PC-3 (cell line): ENCODE results near the gene JAZF1.

Experiments
- CTCF ChIP-seq: fragments of 300-600 bp; sonication (generic); conservative IDR thresholded peaks from 2 replicates; pipeline ENCODE4 v1.5.1; 2017; ENCODE audit warnings: antibody characterized with exemption, low read depth, mild to moderate bottlenecking, low read length
- EZH2 ChIP-seq: fragments of 300-600 bp; sonication (generic); IDR thresholded peaks from one replicate; pipeline ENCODE4 v1.6.1; 2017; ENCODE audit warnings: antibody characterized with exemption, mild to moderate bottlenecking, low read length; ENCODE audit not compliant: unreplicated experiment
- EZH2phosphoT487 ChIP-seq: fragments of 300-600 bp; sonication (generic); IDR thresholded peaks from 2 replicates; pipeline ENCODE4 v1.6.1; 2018; ENCODE audit warnings: mild to moderate bottlenecking, antibody characterized with exemption, low read length, borderline replicate concordance

DNA sequence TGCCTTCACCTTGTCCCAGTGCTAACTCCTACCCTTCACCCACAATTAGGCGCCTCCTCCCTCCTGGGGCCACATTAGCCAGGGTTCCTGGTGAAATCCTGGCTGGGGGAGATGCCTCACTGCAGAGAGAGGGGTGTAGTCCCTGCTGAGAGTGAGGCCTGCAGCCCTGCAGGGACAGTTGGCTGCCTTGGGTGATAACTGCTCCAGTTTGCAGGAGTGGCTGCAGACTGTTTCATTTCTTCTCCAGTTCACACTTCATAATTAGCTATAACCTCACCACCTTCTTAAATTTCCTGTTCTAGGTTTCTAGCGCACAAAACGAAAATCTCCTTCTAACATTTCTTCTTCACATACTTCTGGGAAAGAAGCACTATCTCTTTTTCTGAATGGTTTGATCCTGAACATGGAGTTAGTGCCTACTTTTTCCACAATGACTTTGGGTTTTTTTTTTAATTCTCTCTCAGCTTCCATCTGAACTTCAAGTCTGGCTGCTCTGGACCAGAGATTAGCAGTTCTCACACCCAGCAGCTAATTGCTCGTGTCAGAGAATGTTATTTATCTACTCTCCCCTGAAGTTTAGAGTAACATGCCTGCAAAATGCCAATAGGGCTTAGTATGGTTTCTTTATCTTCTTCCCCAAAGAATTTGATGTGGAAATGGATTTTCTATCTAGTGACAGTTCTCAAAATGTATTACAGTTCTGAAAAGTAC is 15.5 kb upstream of the JAZF1 start:
- TF ChIP-seq CTCF (no peak), EZH2 (no peak), EZH2phosphoT487 (no peak)
